ENCODE measurements around the gene MAN2B2. TPM values are rescaled to one million over a fixed set of nuclear protein-coding genes. Genes with fewer than 3 reads are reported as not detected.
"Not testable (repeated sequence)": the region's sequence is repeated elsewhere in the genome, so short reads cannot be mapped to it uniquely, and the experiment has no call there.

MAN2B2 gene
- total and polyA plus RNA-seq, 10 donors: 7.9 to 40.3 (median 31.8) TPM

- H3K27me3 ChIP-seq (replicated peaks in 1 of 7): no peaks in the 10 kb centered on the region
- no peak overlapping the region for H3K4me3 ChIP-seq
- DNase-seq: no peak
- TF ChIP-seq POLR2A (IDR thresholded peaks at IDR 0.05) (no peak), POLR2AphosphoS5 (IDR thresholded peaks at IDR 0.05) (no peak), CTCF (IDR thresholded peaks at IDR 0.05 in 8 of 11, conservative IDR thresholded peaks at IDR 0.05 in 3 of 11) (no peak)
- 81 to 96% (median 93%) methylated on average over 11 of the region's 11 CpGs for WGBS, 5 donors
- H3K4me1 ChIP-seq: no peaks in the 10 kb centered on the region
- H3K27ac ChIP-seq: no peak overlapping the region
- H3K9me3 ChIP-seq: no peaks in the 10 kb centered on the region
- peaks cover 0 to 10% (median 6%) of the 10 kb centered on the region in 6 donors for H3K36me3 ChIP-seq
- intact Hi-C loops (cut with DNase I; ENCODE audit: low total_unique reads): no loop called here
These were observed 51.1 kb downstream of the MAN2B2 start for GRCh38 chr4:6626066-6626465.

- 82 to 89% (median 83%) methylated on average over 3 of the region's 3 CpGs for WGBS, 5 donors
- Histone ChIP-seq H3K4me3 (no peak overlapping the region), H3K27ac (no peak overlapping the region), H3K36me3 (no peaks in the 10 kb centered on the region), H3K4me1 (no peaks in the 10 kb centered on the region), H3K9me3 (no peaks in the 10 kb centered on the region), H3K27me3 (replicated peaks in 1 of 7) (no peaks in the 10 kb centered on the region)
- intact Hi-C loops (cut with DNase I; ENCODE audit: low total_unique reads): no loop called here
- no peak for TF ChIP-seq CTCF (IDR thresholded peaks at IDR 0.05 in 8 of 11, conservative IDR thresholded peaks at IDR 0.05 in 3 of 11)
- no peak for TF ChIP-seq POLR2AphosphoS5 (IDR thresholded peaks at IDR 0.05)
- TF ChIP-seq POLR2A (IDR thresholded peaks at IDR 0.05): no peak
- no peak for DNase-seq
These were observed 52.8 kb downstream of the MAN2B2 start for GRCh38 chr4:6627832-6628231.

GRCh38 chr4:6628484-6628883 is 53.5 kb downstream of the MAN2B2 start:
- H3K4me3 ChIP-seq; DNase-seq; H3K9me3 ChIP-seq; H3K4me1 ChIP-seq; H3K27me3 ChIP-seq (replicated peaks in 1 of 7); H3K36me3 ChIP-seq; H3K27ac ChIP-seq; intact Hi-C loops (cut with DNase I; ENCODE audit: low total_unique reads): not testable (repeated sequence)
- 93 to 100% (median 97%) methylated on average over 1 of the region's 1 CpG for WGBS, 5 donors

- Histone ChIP-seq H3K36me3 (no peaks in the 10 kb centered on the region), H3K4me1 (peaks cover 0 to 8% (median 0%) of the 10 kb centered on the region in 6 donors), H3K4me3 (no peak overlapping the region), H3K9me3 (no peaks in the 10 kb centered on the region), H3K27ac (no peak overlapping the region), H3K27me3 (replicated peaks in 1 of 7) (no peaks in the 10 kb centered on the region)
- 90 to 98% (median 97%) methylated on average over 4 of the region's 4 CpGs for WGBS, 5 donors
- no peak for DNase-seq
- TF ChIP-seq POLR2A (IDR thresholded peaks at IDR 0.05) (no peak), POLR2AphosphoS5 (IDR thresholded peaks at IDR 0.05) (no peak), CTCF (IDR thresholded peaks at IDR 0.05 in 8 of 11, conservative IDR thresholded peaks at IDR 0.05 in 3 of 11) (no peak)
- intact Hi-C loops (cut with DNase I; ENCODE audit: low total_unique reads): no loop called here
These were observed 57.1 kb downstream of the MAN2B2 start for GRCh38 chr4:6632125-6632524.
